B cell (primary cell): ENCODE results near the gene CFAP157.
"Not testable (repeated sequence)": the region's sequence is repeated elsewhere in the genome, so short reads cannot be mapped to it uniquely, and the experiment has no call there.

Experiments used
- CTCF ChIP-seq: fragments of 200-600 bp; IDR thresholded peaks from one replicate; pipeline ENCODE4 v1.8.0; 2022; ENCODE audit warnings: antibody characterized with exemption, mild to moderate bottlenecking
- EZH2 ChIP-seq: IDR thresholded peaks from 2 replicates; pipeline ENCODE4 v1.6.1; 2012; ENCODE audit warnings: borderline replicate concordance, low read depth, mild to moderate bottlenecking, moderate library complexity, low read length; ENCODE audit not compliant: insufficient read depth, poor library complexity, severe bottlenecking

DNA sequence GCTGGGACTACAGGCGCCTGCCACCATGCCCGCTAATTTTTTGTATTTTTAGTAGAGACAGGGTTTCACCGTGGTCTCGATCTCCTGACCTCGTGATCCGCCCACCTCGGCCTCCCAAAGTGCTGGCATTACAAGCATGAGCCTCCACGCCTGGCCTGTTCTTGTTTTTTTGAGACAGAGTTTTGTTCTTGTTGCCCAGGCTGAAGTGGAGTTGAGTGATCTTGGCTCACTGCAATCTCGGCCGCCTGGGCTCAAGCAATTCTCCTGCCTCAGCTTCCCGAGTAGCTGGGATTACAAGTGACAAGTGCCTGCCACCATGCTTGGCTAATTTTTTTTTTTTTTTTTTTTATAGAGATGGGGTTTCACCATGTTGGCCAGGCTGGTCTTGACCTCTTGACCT is 50.0 kb downstream of the CFAP157 start:
- TF ChIP-seq CTCF, EZH2: not testable (repeated sequence)
